Activated CD8-positive, alpha-beta memory T cell treated with anti-CD3 and anti-CD28 coated beads for 4 hours (primary cell): ENCODE measurements around the gene LCP1.

Experiments
- DNase-seq, 2 donors: peaks; one replicate each; pipeline ENCODE4 v3.0.0-alpha.2; 2020; ENCODE audit warnings: low read depth in 2 of 2

The LCP1 gene

DNA sequence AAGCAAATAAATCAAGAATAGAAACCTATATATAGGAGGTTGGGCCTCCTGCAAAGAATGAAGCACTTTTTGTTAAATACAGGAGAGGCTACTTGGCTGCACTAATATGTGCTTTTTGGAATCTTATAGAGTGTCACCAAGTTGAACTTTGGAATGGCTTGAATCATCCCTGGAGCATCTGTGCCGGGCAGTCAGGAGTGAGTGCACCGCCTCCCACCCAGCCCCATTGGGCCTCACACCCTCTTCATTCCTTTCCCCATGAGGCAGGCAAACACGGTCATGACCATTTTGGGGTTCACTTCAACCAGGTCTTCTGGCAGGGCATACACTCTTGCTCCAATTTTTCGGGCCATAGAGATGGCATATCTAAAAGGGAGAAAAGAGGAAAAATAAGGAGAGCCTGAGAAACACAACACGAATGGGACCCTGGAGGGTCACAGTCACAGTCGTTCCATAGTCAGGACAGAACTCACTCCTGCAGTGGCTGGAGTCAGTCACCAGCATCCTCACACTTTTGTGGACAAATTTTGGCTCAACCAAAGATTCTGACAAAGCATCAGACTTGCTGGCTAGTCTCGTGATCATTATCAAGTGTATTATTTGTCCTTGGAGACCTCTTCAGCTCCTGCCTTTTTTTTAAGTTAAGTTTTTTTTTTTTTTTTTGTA lies 54.5 kb downstream of the LCP1 start:
- DNase-seq = no peak

DNA sequence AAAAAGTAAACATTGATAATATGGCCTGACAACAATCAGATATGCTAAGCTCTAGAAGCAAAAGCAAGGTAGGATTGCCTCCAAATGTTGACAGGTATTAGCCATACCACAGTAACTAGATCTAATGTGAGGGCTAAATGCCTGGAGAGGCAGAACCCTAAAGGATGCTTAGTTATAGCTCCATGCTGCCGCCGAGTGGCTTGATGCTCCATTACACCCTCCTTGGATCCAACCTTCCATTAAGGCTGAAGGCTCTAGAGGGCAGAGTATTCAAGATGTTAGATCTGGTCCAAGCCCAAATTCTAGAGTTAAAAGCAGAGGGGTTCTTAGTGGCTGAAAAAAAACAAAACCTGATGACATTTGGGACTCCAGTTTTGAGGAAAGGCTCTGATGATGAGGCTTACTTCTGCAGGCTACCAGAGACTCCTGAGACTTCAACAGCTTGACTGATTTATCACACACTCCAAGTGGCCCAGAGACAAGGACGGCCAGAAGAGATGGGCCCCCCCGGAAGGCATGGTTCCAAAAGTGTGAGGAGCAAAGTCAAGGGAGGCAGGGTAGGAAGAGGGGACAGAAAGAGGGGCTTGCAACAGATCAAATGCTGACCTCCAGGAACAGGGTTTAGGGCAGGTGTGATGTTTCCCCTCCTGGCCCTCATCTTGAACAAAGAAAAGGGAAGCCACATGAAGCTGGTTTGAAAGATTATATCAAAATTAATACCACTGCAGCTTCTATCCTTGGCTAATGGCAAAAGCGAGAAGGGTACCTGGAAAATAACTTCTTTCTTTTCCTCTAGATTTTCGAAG lies 55.2 kb downstream of the LCP1 start:
- peak; percentile 15 to 27 for DNase-seq

DNA sequence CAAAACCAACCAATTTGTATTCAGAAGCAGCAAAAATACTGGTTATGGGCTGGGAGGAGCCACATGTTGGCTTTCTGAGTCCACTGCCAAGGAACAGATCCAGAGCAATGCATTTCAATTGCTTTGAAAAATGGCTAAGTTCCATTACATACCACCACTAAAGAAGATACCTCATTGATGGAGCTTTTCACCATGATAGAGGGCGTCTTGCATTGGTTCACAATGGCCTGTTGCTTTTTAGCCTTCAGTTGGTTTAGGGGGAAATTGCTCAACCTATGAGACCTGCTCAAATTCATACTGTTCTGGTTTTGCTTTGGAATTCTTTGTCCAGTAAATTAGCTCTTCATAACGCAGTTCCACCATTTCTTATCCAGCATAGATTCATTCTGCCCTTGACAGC lies 55.9 kb downstream of the LCP1 start:
- DNase-seq = no peak

DNA sequence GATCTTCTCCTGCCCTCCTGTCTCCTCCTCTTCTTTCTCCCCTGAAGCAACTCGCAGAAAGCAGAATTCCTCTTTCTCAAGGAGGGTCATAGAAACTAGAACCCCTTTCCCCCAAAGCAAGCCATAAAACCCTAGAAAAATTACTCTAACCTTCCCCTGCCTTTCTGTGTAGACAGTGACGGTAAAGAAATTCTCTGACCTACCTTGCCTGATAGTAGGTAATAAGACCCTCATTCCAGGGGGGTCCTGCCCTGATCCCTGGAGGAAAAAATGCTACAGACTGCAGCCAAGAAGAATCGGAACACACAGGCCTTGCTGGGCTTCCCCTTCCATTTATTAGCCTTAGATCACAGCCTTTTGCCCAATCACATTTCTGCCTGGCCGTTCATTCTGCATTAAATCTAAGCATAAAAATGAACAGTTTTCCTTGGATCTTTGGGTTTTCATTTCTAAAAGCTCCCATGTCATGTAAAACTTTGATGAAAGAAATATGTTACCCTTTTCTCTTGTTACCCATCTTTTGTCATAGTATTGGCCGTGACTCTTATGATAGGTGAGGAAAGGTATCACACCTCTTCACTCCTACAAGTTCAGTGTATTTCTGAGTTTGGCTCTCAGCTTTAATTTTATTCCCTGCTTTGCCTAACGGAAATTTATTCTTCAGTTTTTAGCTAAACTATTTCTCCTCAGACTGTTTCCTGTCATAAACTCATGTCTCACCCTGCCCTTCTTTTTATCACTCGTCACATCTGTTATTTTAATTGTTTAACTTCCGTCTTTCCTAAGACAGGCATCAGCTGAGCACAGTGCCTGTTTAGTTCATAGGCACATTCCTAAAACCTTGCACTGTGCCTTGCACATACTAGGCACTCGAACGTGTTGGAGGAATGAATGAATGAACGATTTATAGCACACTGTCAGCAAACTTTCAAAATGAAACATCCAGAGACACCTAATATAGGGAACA lies 56.7 kb downstream of the LCP1 start:
- no peak for DNase-seq

DNA sequence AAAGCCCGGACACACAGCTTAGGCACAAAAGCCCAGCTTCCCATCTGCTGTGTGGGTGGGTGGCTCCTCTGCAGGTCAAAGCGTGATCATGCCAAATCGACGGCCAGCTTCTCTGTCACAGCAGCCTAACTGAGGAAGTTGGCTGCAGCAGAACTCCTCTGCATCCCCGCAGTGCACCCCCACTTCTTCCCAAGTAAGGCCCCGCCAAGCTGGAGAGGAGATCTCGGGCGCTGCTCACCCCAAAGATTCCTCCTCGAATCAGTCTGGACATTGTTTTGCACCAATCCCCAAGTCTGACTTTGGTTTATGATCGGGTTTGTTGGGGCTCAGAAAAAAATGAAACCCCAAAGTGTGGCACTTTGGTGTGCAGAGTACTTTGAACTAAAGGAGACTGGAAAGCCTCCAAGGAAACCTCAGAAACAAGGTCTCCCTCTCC lies 57.4 kb downstream of the LCP1 start:
- no peak for DNase-seq

DNA sequence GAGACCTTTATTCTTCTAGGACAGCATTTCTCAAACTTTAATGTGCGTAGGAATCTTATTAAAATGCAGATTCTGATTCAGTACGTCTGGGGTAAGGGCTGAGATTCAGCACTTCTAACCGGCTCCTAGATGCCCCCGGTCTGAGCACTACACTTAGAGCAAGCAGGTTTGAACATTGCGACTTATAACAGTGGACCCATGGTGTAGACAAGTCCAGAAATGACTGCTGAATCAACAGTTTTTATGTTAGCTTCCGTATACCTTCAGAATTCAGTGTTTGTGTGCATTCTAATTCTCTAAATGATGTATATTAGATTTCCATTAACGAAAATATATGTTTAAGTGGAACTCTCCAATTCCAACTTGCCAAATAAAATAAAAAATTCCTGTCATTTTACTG lies 59.7 kb downstream of the LCP1 start:
- no peak for DNase-seq

DNA sequence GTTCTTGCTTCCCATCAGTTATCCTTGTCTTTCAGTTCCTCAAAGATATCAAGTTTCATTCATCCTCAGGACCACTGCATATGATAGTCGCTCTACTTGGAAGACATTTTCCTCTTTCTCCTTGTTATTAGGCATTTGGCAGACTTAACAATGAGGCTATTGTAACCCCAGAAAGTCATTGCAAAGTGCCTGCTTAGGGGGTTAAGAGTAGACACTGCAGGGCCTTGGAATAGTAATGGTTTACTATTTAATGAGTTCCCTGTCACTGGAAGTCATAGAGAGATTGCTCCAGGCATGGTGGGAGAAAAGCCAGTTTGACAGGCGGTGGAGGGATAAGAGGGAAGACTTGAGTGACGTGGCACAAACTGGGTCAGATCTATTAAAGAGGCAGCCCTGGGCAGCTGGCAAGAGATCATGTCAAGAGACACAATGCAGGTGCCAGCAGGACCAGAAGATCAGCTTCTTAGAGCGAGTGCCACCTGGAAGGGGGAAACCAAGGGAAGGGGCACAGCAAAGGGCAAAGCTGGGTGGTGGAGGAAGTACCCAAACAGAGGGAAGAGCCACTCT lies 60.3 kb downstream of the LCP1 start:
- no peak for DNase-seq

DNA sequence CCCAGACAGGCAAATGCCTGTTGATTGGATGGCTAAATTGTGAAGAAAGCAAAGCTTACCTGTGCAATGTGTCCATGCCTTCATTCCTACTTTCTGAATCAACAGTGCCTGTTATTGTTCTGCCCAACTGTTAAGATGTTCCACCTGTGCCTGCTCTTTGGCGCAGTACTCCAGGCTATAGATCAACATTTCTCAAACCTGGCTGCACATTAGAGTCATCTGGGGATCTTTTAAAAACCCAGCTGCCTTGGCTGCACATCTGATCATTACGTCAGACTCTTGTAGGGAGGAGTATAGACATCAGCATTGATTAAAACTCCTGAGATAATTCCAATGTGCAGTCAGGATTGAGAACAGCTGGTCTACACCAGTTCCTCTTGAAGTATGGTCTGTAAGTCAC lies 60.9 kb downstream of the LCP1 start:
- no peak for DNase-seq

DNA sequence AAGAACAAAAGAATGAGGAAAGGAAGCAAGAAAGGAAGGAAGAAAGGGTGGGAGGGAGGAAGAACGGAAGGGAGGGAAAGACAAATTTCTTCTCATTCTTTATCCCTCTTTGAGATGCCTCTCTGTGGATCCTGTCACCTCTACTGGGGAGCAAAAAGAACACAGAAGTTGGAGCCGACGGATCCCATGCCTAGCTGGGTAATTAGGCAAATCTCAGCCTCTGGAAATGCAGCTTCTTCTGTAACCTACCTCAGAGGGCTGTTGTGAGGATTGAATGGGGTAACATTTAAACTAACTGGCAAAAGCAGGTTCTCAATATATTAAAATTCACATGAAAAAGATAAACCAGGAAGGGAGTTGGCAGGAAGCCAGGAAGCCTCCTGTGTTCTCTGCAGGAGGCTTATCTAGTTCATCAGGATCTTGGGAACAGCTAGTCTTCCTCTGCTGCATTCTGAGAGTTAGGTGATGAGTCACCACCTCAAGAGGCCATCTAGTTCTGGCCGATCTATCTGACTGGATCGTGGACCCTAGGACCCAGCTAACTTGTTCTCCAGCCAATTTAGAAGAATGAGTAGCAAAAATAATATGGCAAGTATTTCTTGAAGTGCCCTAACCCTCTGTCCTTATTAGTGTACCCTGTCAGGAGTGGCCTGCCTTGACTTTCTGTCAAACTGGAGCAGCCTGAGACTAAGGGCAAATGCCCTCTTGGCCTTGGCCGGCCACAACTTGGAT lies 61.9 kb downstream of the LCP1 start:
- DNase-seq = no peak

DNA sequence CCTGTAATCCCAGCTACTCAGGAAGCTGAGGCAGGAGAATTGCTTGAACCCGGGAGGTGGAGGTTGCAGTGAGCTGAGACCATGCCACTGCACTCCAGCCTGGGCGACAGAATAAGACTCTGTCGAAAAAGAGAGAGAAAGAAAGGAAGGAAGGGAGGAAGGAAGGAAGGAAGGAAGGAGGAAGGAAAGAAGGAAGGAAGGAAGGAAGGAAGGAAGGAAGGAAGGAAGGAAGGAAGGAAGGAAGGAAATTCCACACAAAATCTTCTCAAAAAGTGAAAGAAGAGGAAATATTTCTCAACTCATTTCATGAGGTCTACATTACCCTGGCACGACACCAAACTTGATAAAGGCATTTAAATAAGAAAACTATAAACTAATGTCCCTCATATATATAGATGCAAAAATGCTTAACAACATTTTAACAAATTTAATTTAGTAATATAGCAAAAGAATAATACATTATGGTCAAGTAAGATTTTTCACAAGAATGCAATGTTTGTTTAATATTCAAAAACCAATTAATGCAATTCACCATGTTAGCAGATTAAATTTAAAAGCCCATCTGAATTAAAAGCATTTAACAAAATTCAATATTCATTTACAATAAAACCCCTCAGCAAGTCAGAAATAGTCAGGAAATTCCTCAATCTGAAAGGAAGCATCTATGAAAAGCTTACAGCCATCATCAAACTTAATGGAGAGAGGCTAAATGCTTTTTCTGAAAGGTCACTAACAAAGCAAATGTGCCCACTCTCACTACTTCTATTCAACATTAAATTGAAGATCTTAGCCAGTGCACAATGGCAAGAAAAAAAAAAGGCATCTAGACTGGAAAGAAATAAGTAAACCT lies 65.1 kb downstream of the LCP1 start:
- DNase-seq = no peak

DNA sequence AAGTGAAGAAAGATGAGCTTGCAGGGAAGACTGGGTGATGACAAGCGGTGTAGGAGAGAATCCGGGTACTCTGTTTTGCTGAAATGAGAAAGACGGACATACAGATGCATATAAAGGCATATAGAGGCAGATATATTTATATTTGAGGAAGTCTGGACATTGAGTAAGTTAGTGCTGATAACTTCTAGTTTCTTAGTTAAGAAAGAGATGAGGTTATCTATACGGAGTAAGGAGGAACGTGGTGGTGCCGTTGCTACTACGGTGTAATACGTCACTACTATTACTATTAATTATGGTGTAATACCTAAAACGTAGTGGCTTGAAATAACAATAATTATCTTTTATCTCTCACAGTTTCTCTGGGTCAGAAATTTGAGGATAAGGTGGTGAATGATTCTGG lies 67.4 kb downstream of the LCP1 start:
- no peak for DNase-seq

DNA sequence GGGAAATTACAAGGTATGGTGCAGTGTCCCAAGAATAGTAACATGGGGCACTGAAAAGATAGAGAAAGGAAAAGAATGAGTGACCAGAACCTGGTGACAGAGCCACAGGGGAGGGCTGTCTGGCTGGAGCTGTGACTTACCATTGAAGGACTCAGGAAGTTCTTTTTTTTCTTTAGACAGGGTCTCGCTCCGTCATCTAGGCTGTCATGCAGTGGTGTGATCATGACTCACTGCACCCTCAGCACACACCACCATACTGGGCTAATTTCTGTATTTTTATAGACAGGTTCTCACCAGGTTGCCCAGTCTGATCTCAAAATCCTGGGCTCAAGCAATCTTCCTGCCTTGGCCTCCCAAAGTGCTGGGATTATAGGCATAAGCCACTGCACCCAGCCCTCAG lies 68.4 kb downstream of the LCP1 start:
- no peak for DNase-seq

DNA sequence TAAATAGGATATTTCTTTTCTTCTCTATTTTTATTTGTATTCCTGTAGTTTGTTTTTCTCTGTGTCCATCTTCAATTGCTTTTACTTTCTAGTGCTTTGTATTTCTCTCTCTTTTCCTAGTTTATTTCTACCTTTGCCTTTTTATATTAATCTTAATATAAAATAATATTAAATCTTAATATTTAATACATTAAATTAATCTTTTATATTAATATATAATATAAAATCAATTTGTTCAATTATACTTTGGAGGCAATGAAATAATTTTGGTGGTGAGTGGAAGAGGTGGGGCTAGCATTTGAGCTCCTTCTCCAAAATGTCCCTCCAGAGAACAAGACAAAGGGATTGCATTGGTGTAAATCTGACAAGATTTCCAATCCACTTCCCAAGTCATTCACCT lies 70.8 kb downstream of the LCP1 start:
- DNase-seq = no peak

DNA sequence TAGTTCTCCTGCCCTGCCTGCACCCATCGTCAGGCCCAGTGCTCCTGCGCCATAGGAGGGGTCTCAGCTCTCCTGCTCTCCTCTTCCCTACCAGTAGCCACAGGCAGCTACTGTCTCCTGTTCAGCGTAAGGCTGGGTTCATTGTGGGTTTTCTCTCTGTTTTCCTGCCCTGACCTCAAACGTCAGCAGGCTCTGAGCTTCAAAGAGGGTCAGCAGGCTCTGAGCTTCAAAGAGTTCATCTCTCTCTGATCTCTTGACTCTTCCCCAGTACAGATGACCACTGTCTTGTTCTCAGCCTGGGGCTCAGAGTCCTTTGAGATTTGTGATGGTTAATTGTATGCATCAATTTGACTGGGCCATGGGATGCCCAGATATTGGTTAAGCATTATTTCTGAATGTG lies 72.5 kb downstream of the LCP1 start:
- DNase-seq = no peak

DNA sequence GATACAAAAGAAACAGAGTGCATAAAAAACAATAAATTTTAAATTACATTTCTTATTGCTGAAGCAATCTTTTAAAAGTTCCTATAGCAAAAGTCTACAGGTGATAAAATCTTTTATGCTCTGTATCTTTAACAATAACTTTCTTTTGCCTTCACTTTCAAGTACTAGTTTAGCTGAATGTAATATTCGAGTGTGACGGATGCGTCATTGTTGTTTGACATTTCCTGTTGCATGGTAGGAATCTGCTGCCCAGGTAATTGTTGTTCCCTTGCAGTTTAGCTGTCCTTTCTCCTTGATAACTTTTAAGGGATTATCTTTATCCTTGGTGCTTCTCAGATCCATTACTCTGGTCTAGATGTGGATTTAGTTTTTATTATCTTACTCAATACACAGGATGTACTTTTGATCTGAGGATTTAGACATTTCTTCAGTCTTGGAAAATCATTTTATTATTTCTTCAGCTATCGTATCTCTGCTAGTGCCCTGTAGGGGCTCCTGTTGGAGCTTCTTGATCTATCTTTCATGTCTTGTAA lies 75.1 kb downstream of the LCP1 start:
- no peak for DNase-seq

DNA sequence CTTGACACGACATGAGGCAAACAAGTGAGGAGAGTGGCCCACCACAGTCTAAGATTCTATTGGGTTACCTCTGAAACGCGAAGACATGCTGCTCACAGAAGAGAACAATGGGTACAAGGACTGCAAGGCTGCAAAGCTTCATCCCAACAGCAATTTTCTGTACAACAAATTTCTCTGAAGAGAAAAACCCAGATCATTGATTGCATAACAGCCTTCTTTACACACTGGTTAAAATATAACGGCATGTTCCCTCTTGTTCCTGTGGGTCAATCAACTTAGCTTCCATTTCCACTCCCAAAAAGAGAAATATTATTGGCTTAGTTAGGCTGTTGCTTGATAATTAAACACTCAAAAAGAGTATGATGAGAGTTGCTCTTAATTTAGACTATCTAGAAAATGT lies 77.1 kb downstream of the LCP1 start, which contains the start of gene CPB2:
TSS of gene CPB2 (minus strand) at position 166 of the 400 bp plus-strand sequence. CDS start at position 142, 24 bp downstream.
- no peak for DNase-seq

DNA sequence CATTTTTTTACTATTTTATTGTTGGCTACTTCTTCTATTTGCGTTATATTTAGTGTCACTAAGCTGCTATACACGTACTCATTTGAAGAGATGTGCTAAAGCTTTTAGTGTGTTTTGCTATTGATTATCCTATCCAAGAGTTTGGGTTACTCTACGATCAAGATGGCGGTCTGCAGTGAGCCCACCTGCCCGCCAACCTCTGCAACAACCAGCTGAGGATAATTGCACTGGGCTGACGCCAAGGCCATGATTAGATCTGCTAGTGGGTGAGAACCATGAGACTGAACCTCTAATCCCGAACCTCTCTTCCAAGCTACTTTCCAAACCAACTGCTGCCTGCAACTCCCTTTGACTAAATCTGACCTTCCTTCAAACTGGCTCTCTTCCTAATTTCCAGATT lies 78.9 kb downstream of the LCP1 start:
- DNase-seq = no peak

DNA sequence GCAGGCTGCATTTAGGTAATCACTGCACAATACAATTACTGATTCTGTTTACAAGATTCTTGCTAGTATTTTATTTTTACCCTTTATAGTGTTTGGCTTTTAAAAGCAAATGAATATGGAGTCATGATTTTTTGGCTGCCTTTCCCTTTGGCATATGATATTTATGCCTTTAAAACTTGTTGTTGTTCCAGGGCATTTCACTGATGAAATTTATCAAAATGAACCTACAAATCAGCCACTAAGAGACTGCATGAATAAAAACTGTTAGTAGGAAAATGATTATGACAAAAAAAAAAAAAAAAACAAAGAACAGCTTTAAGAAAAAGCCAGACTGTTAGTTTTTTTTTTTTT lies 79.7 kb downstream of the LCP1 start:
- no peak for DNase-seq

DNA sequence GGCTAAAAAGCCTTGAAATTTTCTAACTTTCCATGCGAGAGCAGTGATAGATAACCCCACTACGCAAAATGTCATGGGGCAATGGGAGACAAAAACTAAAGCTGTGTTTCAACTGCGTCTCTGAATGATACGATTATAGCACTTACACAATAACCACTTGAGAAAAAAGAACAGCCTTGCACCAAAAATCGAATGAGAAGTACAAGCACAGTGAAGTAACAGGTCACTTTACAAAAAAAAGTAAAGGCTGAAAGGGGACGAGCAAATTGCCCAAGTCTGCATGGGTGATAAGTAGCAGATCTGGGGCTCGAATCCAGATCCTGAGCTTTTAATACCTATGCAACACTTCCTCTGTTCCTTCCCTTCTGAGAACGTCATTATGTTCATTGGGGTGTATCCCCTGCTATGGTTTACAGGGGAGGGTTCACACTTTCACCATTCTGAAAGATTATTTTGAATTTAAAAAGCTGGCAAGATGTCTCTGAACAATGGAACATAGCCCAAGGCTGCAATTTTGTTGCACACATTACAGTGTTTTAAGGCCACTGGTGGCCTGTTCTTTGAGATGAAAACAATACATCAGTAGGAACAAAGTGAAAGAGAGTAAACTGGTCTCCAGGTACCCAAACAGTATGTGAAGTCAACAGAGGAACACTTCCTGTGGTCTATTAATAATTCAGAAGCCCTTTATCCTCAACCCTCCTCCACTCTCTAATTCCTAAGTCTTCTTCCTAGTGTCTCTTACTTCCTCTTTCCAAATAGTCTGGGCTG lies 80.3 kb downstream of the LCP1 start:
- no peak for DNase-seq
